ENCODE measurements around the gene NUDCD3. TPM values are rescaled to one million over a fixed set of nuclear protein-coding genes. Genes with fewer than 3 reads are reported as not detected.

Gene NUDCD3
- total RNA-seq, 4 donors from 2014 or later, result 44.9 to 92.4 (median 73.0) TPM

DNA sequence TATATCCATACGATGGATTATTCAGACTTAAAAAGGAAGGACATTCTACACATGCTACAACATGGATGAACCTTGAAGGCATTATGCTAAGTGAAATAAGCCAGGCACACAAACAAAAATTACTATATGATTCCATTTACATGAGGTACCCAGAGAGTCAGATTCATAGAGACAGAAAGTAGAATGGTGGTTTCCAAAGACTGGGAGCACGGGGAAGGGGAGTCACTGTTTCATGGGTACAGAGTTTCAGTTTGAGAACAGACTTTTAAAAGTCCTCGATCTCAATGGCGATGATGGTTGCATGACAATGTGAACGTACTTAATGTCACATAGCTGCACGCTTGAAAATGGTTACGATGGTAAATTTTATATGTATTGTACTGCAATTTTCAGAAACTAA is 39.3 kb downstream of the NUDCD3 start:
- WGBS, result 95% methylated on average over 7 of the region's 7 CpGs
- TF ChIP-seq, protein P1, sequence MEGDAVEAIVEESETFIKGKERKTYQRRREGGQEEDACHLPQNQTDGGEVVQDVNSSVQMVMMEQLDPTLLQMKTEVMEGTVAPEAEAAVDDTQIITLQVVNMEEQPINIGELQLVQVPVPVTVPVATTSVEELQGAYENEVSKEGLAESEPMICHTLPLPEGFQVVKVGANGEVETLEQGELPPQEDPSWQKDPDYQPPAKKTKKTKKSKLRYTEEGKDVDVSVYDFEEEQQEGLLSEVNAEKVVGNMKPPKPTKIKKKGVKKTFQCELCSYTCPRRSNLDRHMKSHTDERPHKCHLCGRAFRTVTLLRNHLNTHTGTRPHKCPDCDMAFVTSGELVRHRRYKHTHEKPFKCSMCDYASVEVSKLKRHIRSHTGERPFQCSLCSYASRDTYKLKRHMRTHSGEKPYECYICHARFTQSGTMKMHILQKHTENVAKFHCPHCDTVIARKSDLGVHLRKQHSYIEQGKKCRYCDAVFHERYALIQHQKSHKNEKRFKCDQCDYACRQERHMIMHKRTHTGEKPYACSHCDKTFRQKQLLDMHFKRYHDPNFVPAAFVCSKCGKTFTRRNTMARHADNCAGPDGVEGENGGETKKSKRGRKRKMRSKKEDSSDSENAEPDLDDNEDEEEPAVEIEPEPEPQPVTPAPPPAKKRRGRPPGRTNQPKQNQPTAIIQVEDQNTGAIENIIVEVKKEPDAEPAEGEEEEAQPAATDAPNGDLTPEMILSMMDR (IDR thresholded peaks at IDR 0.05), result no peak
- TF ChIP-seq POLR2A (IDR thresholded peaks at IDR 0.05; ENCODE audit: low read depth), result no peak
- no peak for TF ChIP-seq POLR2AphosphoS5 (IDR thresholded peaks at IDR 0.05)
- TF ChIP-seq EP300 (IDR thresholded peaks at IDR 0.05), result no peak
- no peaks in the 10 kb centered on the region for H3K9me3 ChIP-seq
- no peak for DNase-seq (ENCODE audit: extremely low spot score)
- no peaks in the 10 kb centered on the region for H3K27me3 ChIP-seq
- H3K36me3 ChIP-seq, result peaks cover 0 to 12% (median 7%) of the 10 kb centered on the region in 4 donors
- intact Hi-C loops (cut with DNase I), result no loop called here
- no peak overlapping the region for H3K27ac ChIP-seq (replicated peaks in 1 of 4)
- H3K4me3 ChIP-seq, result no peak overlapping the region
- H3K4me1 ChIP-seq, result peaks cover 17 to 55% (median 44%) of the 10 kb centered on the region in 4 donors

DNA sequence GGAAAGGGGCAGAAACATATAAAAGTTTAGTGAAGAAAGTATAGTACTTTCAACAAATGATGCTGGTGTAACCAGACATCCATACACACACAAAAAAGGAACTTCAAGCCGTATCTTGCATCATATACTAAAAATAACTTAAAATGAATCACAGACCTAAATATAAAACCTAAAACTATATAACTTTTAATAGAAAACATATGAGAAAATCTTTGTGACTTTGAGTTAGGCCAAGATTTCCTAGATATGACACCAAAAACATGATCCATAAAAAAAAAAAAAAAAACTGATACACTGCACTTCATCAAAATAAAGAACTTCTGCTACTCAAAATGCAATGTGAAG is 40.9 kb downstream of the NUDCD3 start:
- Histone ChIP-seq H3K27me3 (no peaks in the 10 kb centered on the region), H3K27ac (replicated peaks in 1 of 4) (no peak overlapping the region), H3K4me3 (no peak overlapping the region), H3K4me1 (peaks cover 33 to 62% (median 58%) of the 10 kb centered on the region in 4 donors), H3K36me3 (peaks cover 0 to 12% (median 7%) of the 10 kb centered on the region in 4 donors), H3K9me3 (no peaks in the 10 kb centered on the region)
- no peak for DNase-seq (ENCODE audit: extremely low spot score)
- WGBS, result 42% methylated on average over 1 of the region's 1 CpG
- TF ChIP-seq, protein P1 (IDR thresholded peaks at IDR 0.05), result no peak
- no peak for TF ChIP-seq POLR2AphosphoS5 (IDR thresholded peaks at IDR 0.05)
- TF ChIP-seq POLR2A (IDR thresholded peaks at IDR 0.05; ENCODE audit: low read depth), result no peak
- no peak for TF ChIP-seq EP300 (IDR thresholded peaks at IDR 0.05)
- intact Hi-C loops (cut with DNase I), result no loop called here

DNA sequence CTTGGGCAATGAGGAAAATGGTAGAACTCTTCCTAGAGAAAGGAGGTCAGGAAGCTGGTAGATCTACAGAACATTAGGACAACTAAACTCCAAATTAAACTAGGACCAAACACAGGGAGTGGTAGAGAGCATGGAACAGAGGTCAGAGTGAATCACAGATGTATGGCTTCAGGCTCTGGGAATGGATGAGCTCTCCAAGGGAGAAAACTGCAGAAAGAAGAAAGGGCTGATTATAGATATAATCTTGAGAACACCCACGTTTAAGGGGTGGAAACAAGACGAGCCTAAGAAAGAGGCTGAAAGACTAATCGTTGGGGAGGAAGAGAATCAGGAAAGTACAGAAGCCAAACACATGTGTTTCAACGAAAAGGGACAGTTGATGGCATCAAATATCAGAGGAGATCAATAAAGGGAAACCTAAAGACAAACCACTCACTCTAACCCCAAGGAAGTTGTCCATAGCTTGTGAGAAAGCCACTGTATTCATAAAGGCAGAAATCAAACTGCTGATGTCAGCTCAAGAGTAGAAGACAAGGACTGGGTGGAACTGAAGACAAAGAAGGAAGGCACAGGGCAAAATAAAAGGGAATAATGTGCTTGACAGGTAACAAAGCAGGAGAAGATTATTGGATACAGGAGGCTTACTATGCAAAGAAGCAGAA is 41.4 kb downstream of the NUDCD3 start:
- no peaks in the 10 kb centered on the region for H3K27me3 ChIP-seq
- peaks cover 0 to 12% (median 7%) of the 10 kb centered on the region in 4 donors for H3K36me3 ChIP-seq
- intact Hi-C loops (cut with DNase I), result no loop called here
- WGBS, result 72% methylated on average over 4 of the region's 4 CpGs
- no peak overlapping the region for H3K27ac ChIP-seq (replicated peaks in 1 of 4)
- no peak for DNase-seq (ENCODE audit: extremely low spot score)
- no peak overlapping the region for H3K4me3 ChIP-seq
- TF ChIP-seq, protein P1 (IDR thresholded peaks at IDR 0.05), result no peak
- TF ChIP-seq EP300 (IDR thresholded peaks at IDR 0.05) (no peak), POLR2AphosphoS5 (IDR thresholded peaks at IDR 0.05) (no peak), POLR2A (IDR thresholded peaks at IDR 0.05; ENCODE audit: low read depth) (no peak)
- H3K4me1 ChIP-seq, result peaks cover 35 to 64% (median 59%) of the 10 kb centered on the region in 4 donors
- no peaks in the 10 kb centered on the region for H3K9me3 ChIP-seq

DNA sequence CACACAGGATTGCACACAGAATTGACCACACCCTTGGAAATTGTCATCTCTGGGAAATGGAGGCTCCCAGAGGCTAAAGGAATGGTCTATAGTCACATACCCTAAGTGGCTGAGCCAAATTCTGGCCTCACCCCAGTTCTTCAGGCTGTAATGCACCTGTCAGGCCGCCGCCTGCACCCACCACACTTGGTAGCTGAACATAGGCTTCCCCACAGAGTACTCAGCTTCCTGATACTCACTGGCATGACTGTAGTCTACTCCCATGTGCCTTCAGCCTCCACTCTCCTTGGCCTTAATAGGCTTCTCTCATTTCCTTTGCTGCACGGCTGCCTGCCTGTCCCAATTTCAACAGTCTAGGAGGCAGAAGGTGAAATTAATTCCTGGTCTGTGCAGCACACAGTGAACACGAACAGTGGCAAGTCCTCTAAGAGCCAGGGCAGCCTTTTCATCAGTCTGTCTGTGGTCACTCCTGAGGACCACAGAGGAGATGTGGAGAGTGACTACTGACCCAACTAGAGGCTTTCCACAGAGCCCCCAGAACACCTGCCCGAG is 42.5 kb downstream of the NUDCD3 start:
- DNase-seq (ENCODE audit: extremely low spot score), result no peak
- intact Hi-C loops (cut with DNase I), result no loop called here
- H3K27ac ChIP-seq (replicated peaks in 1 of 4), result peak overlapping the region in 3 of 4 donors; percentile 64 to 77 (median 66)

More for the DNA sequence above, 42.5 kb downstream of the NUDCD3 start:
- Histone ChIP-seq H3K9me3 (no peaks in the 10 kb centered on the region), H3K4me3 (no peak overlapping the region), H3K4me1 (peaks cover 35 to 65% (median 60%) of the 10 kb centered on the region in 4 donors), H3K36me3 (peaks cover 0 to 12% (median 7%) of the 10 kb centered on the region in 4 donors), H3K27me3 (no peaks in the 10 kb centered on the region)
- 92% methylated on average over 5 of the region's 5 CpGs for WGBS
- TF ChIP-seq POLR2AphosphoS5 (IDR thresholded peaks at IDR 0.05) (no peak), POLR2A (IDR thresholded peaks at IDR 0.05; ENCODE audit: low read depth) (no peak), EP300 (IDR thresholded peaks at IDR 0.05) (no peak)
- TF ChIP-seq, protein P1 (IDR thresholded peaks at IDR 0.05), result no peak

Data from esophagus muscularis mucosa (tissue), 4 donors.